VCaP (cell line): Measurements from ENCODE around the gene AP4E1.

Experiments
- H3K27ac ChIP-seq: fragments of 450-650 bp; 2 replicates; pipeline ENCODE4 v1.5.1; 2017
- TF ChIP-seq, protein P1 (sequence below): fragments of 450-650 bp; conservative IDR thresholded peaks from 2 replicates; pipeline ENCODE4 v1.5.1; 2017; ENCODE audit warnings: mild to moderate bottlenecking, moderate library complexity

Gene AP4E1

DNA sequence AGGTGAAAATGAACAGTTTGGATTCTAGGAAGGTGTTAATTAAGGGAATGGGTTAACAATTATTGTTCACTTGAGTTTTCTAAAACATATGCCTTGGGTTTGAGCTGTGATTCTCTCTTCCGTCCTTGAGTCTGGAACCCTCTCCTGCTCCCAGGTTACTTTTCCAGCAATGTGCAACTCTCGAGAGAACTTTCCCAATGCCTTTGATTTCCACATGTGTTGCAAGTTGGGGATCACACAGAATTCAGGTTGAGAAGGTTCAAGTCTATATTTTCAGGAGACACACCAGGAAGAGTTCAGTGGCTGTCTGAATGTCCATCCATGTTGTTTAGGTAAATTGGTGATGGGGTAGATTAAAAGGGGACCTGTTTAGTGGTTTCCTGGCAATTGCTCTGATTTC is 137.5 kb downstream of the AP4E1 start:
- H3K27ac ChIP-seq, result no peak overlapping the region; the same call in 1 of the 2 replicates
- TF ChIP-seq, protein P1, sequence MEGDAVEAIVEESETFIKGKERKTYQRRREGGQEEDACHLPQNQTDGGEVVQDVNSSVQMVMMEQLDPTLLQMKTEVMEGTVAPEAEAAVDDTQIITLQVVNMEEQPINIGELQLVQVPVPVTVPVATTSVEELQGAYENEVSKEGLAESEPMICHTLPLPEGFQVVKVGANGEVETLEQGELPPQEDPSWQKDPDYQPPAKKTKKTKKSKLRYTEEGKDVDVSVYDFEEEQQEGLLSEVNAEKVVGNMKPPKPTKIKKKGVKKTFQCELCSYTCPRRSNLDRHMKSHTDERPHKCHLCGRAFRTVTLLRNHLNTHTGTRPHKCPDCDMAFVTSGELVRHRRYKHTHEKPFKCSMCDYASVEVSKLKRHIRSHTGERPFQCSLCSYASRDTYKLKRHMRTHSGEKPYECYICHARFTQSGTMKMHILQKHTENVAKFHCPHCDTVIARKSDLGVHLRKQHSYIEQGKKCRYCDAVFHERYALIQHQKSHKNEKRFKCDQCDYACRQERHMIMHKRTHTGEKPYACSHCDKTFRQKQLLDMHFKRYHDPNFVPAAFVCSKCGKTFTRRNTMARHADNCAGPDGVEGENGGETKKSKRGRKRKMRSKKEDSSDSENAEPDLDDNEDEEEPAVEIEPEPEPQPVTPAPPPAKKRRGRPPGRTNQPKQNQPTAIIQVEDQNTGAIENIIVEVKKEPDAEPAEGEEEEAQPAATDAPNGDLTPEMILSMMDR, result no peak

DNA sequence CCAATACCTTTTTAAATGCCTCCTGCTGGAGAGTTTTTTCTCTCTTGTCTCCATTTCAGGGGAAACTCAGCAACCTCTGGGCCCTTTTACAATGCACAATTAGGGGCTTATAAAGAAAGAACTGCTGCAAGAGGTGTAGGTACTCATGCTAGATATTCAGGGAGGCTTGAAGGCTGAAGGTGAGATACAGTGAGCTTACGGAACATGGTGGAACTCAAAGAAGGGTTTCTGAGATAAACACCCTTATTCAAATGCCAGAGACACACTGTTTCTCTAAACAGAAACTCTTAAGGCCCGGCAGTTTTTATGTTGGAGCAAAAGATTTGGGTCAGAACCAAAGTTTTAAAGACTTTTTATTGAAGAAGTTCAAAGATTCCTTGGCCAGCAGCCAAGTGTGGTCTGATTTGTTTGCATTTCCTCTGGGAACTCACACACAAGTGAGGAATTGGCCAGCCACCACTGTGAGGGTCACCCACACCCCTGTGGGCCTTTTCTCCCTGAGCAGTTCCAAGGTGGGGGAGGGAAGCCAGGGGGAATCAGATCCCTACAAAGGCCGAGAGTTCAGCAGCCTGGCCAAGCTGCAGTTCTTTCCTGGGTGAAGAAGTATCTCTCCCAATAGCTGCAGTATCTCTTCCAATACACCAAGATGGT is 138.4 kb downstream of the AP4E1 start:
- TF ChIP-seq, protein P1, result no peak
- no peak overlapping the region; the same call in 1 of the 2 replicates for H3K27ac ChIP-seq

DNA sequence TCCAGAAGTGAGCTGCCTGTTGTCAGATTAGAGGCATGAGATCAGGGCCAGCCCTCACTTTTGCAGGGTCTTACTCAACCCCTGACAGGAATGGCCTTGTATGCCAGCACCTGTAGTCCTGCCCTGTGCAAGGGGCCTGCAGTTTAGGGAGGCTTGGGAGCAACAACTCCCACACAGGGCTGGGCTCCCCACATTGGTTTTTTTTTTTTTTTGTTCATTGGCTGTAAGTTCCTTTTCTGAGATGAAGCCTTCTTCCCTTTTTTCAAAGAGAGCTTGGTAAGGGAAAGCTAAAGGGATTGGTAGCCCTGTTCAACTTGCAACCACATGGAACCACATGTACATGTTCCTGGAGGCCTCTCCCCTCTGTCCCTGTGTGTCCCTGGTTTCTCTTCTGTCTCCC is 139.8 kb downstream of the AP4E1 start:
- no peak overlapping the region for H3K27ac ChIP-seq

DNA sequence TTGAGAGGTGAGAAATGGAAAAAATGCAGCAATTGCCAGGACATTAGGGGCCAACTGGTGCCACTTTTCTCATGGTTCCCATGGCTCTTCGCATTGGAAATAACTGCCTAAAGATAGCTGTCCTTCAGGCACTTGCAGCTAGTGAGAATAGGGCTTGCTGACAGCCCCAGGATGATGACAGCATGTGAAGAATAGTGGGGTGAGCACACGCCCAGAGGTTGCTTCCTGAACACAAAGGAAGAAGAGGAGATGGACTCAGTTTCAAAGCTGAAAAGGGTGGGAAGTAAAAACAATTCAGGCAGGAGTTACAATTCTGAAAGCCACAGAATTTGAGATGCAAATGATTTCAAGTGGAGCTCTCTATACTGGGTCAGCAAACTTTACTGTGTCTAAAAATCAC is 140.6 kb downstream of the AP4E1 start:
- no peak overlapping the region for H3K27ac ChIP-seq
- TF ChIP-seq, protein P1, result no peak

More for the DNA sequence above, 139.8 kb downstream of the AP4E1 start:
- TF ChIP-seq, protein P1, result no peak

- no peak overlapping the region for H3K27ac ChIP-seq
- TF ChIP-seq, protein P1, result no peak
These were observed 143.3 kb downstream of the AP4E1 start for GRCh38 chr15:51051776-51052175.

DNA sequence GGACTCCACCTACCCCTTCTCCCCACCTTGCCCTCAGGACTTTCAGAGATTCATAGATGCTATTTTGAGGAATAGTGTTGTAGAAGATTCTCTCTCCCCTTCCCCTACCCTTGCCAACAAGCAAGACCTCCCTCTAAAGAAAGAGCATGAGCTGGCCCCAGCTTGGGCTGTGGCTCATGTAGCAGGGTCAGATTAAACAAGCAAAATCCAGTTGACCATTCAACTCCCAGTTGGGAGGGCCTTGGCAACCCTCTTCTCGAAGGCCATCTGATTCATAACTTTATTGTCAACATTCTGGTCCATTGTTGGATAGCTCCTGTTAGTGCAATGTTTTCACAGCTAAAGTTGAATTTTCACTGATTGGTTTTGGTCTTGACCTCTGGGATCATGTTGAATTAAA is 145.1 kb downstream of the AP4E1 start:
- H3K27ac ChIP-seq, result no peak overlapping the region
- TF ChIP-seq, protein P1, result no peak

DNA sequence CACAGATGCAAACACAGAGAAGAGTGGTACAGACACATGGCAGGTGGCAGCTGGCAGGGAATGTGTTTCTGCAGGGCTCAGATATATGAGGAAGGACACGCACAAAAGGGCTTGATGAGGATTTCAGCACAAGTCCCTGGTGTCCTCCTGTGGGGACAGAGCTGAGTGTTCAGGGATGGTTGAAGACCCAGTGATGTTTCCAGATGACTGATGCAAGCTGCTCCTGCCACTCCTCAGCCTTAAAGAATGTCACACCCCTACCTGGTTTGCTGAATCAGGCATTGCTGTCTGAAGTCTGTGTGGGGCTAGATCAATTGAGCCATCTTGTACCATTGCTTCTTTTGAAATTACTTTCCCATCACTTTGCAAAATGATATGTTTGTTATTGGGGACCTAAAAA is 146.1 kb downstream of the AP4E1 start:
- H3K27ac ChIP-seq, result no peak overlapping the region
- TF ChIP-seq, protein P1, result no peak
